ENCODE data around the gene PRPF19.

The PRPF19 gene

GRCh38 chr11:60905551-60906113 lies 753 bp downstream of the PRPF19 start:
- DNase-seq (ENCODE audit: low read depth), result peak; percentile 72

GRCh38 chr11:60905047-60905446 lies 1.3 kb downstream of the PRPF19 start:
- no peak for DNase-seq (ENCODE audit: low read depth)

GRCh38 chr11:60902625-60903024 lies 3.8 kb downstream of the PRPF19 start:
- DNase-seq (ENCODE audit: low read depth), result no peak

- DNase-seq (ENCODE audit: low read depth), result no peak
These were observed 5.5 kb downstream of the PRPF19 start for GRCh38 chr11:60900673-60901404.

- no peak for DNase-seq (ENCODE audit: low read depth)
These were observed 6.4 kb downstream of the PRPF19 start for GRCh38 chr11:60899977-60900376.

GRCh38 chr11:60899046-60899936 lies 7.1 kb downstream of the PRPF19 start:
- DNase-seq (ENCODE audit: low read depth), result peak; percentile 65

- no peak for DNase-seq (ENCODE audit: low read depth)
These were observed 8.9 kb downstream of the PRPF19 start for GRCh38 chr11:60897496-60897895.

- no peak for DNase-seq (ENCODE audit: low read depth)
These were observed 10.7 kb downstream of the PRPF19 start for GRCh38 chr11:60895687-60896086.

- peak; percentile 82 for DNase-seq (ENCODE audit: low read depth)
These were observed 15.2 kb downstream of the PRPF19 start for GRCh38 chr11:60891103-60891741.

GRCh38 chr11:60890696-60891095 lies 15.7 kb downstream of the PRPF19 start:
- DNase-seq (ENCODE audit: low read depth), result no peak

- no peak for DNase-seq (ENCODE audit: low read depth)
These were observed 16.5 kb downstream of the PRPF19 start for GRCh38 chr11:60889869-60890311.

GRCh38 chr11:60887556-60887955 lies 18.8 kb downstream of the PRPF19 start:
- peak; percentile 61 for DNase-seq (ENCODE audit: low read depth)

- DNase-seq (ENCODE audit: low read depth), result no peak
These were observed 25.6 kb downstream of the PRPF19 start for GRCh38 chr11:60880643-60881282.

GRCh38 chr11:60879971-60880588 lies 26.3 kb downstream of the PRPF19 start:
- no peak for DNase-seq (ENCODE audit: low read depth)

- DNase-seq (ENCODE audit: low read depth), result no peak
These were observed 27.3 kb downstream of the PRPF19 start for GRCh38 chr11:60879104-60879503.

- DNase-seq (ENCODE audit: low read depth), result no peak
These were observed 27.9 kb downstream of the PRPF19 start for GRCh38 chr11:60878245-60879101.

GRCh38 chr11:60876168-60876485 lies 30.3 kb downstream of the PRPF19 start:
- DNase-seq (ENCODE audit: low read depth), result no peak

- no peak for DNase-seq (ENCODE audit: low read depth)
These were observed 30.8 kb downstream of the PRPF19 start for GRCh38 chr11:60875366-60876167.
